Motor neuron (in vitro differentiated cells): ENCODE results near the gene PER2. TPM values are rescaled to one million over a fixed set of nuclear protein-coding genes. Genes with fewer than 3 reads are reported as not detected.

Source experiments
- ATAC-seq, 8 experiments: fragments of 200-7000 bp; cut with Tn5 transposase; replicated peaks in 6 of 8; 2 replicates each; pipeline ENCODE4 v1.8.0; 2021; ENCODE audit warnings: mild to moderate bottlenecking in 8 of 8, moderate library complexity in 8 of 8
- H3K27ac ChIP-seq, 2 donors: fragments of 250-450 bp; sonication (Bioruptor Pico); 2 replicates each; pipeline ENCODE4 v1.9.0; 2021; ENCODE audit warnings: antibody characterized with exemption in 2 of 2, mild to moderate bottlenecking in 2 of 2, moderate library complexity in 1 of 2
- H3K4me1 ChIP-seq, 2 donors: fragments of 250-450 bp; sonication (Bioruptor Pico); replicated peaks in 1 of 2; 2 replicates each; pipeline ENCODE4 v1.6.1; 2021; ENCODE audit warnings: antibody characterized with exemption in 2 of 2, mild to moderate bottlenecking in 2 of 2, moderate library complexity in 1 of 2
- H3K4me3 ChIP-seq, 5 donors: fragments of 250-450 bp; sonication (Bioruptor Pico); 2 replicates each; pipeline ENCODE4 v1.9.0; 2021; ENCODE audit warnings: antibody characterized with exemption in 5 of 5, mild to moderate bottlenecking in 5 of 5, moderate library complexity in 4 of 5
- WGBS, 10 experiments: fragments of 450-650 bp; shearing (Covaris generic); methylation state at CpG; one replicate each; pipeline ENCODE4 v1.0.0; 2022; 5-methylcytosine and 5-hydroxymethylcytosine counted together
- in situ Hi-C, 9 experiments: fragments of 400-800 bp; cut with MboI; loops; one replicate each; pipeline ENCODE4 v1.15.0; 2021; ENCODE audit warnings: low sequenced_read_pairs in 9 of 9, low pct_unique_long_range_greater_than_20kb in 2 of 9; ENCODE audit not compliant: unreplicated experiment in 9 of 9
- total RNA-seq, 8 experiments: library from RNA; unstranded; fragments of 300-600 nt; gene quantifications; 2 replicates each; pipeline versions ENCODE4 v1.2.3 to v1.2.4, GENCODE V29; 2022

The PER2 gene
- total RNA-seq, 8 experiments from 2014 or later, result 0.66 to 8.7 (median 5.3) TPM

- H3K4me1 ChIP-seq, result peaks cover 16 to 21% of the 10 kb centered on the region in 2 donors
- in situ Hi-C loops, result no loop called here
- no peak overlapping the region for H3K4me3 ChIP-seq
- H3K27ac ChIP-seq, result no peak overlapping the region
- WGBS, 10 experiments, result 77 to 100% (median 87%) methylated on average over 2 to 5 of the region's 5 CpGs; no CpG with 5 or more reads in 3 of the 10 experiments
- ATAC-seq, result no peak
These were observed 44.3 kb downstream of the PER2 start for GRCh38 chr2:238244151-238244550.

- in situ Hi-C loops, result no loop called here
- Histone ChIP-seq H3K27ac (no peak overlapping the region), H3K4me1 (peaks cover 20 to 26% of the 10 kb centered on the region in 2 donors), H3K4me3 (no peak overlapping the region)
- WGBS, 10 experiments, result 41 to 80% (median 60%) methylated on average over 2 to 8 of the region's 10 CpGs; no CpG with 5 or more reads in 3 of the 10 experiments
- no peak for ATAC-seq
These were observed 44.8 kb downstream of the PER2 start for GRCh38 chr2:238243496-238244076.

GRCh38 chr2:238242731-238243495, 45.5 kb downstream of the PER2 start:
- in situ Hi-C loops, result no loop called here
- 0 to 83% (median 46%) methylated on average over 1 to 4 of the region's 7 CpGs; no CpG with 5 or more reads in 1 of the 10 experiments for WGBS, 10 experiments
- H3K27ac ChIP-seq, result peak overlapping the region in 1 of 2 donors; percentile 41
- ATAC-seq, result peak in 3 of 8 experiments; percentile 19 to 59 (median 36)
- H3K4me1 ChIP-seq, result peaks cover 19 to 31% of the 10 kb centered on the region in 2 donors
- no peak overlapping the region for H3K4me3 ChIP-seq

GRCh38 chr2:238241970-238242369, 46.4 kb downstream of the PER2 start:
- H3K4me3 ChIP-seq, result no peak overlapping the region

GRCh38 chr2:238240757-238241711, 47.4 kb downstream of the PER2 start:
- in situ Hi-C loops, result no loop called here
- H3K4me3 ChIP-seq, result peak overlapping the region in 2 of 5 donors; percentile 63 to 67
- peak in 4 of 8 experiments; percentile 3 to 26 (median 10) for ATAC-seq
- H3K27ac ChIP-seq, result peak overlapping the region in 1 of 2 donors; percentile 79
- WGBS, 10 experiments, result 0% methylated on average over 1 of the region's 71 CpGs; no CpG with 5 or more reads in 9 of the 10 experiments
- H3K4me1 ChIP-seq, result peaks cover 21 to 36% of the 10 kb centered on the region in 2 donors

More at GRCh38 chr2:238241970-238242369, 46.4 kb downstream of the PER2 start:
- no peak overlapping the region for H3K27ac ChIP-seq
- no peak for ATAC-seq
- in situ Hi-C loops, result no loop called here
- 0 to 100% (median 80%) methylated on average over 1 to 2 of the region's 2 CpGs; no CpG with 5 or more reads in 3 of the 10 experiments for WGBS, 10 experiments
- H3K4me1 ChIP-seq, result peaks cover 21 to 36% of the 10 kb centered on the region in 2 donors

GRCh38 chr2:238239863-238240756, 48.3 kb downstream of the PER2 start, which contains the start of gene HES6:
TSS of gene HES6 (minus strand) at chr2:238240038. CDS start at chr2:238239905, 133 bp downstream.
- H3K4me1 ChIP-seq, result peaks cover 21 to 36% of the 10 kb centered on the region in 2 donors
- 0% methylated on average over 1 of the region's 105 CpGs; no CpG with 5 or more reads in 9 of the 10 experiments for WGBS, 10 experiments
- peak within 1 kb of the TSS; percentile 63 to 88 (median 75) for H3K4me3 ChIP-seq
- peak within 1 kb of the TSS; percentile 72 to 83 for H3K27ac ChIP-seq
- in situ Hi-C loops, result no loop called here
- ATAC-seq, result peak; percentile 68 to 90 (median 79)

GRCh38 chr2:238239543-238239862, 48.9 kb downstream of the PER2 start:
- Histone ChIP-seq H3K4me1 (peaks cover 21 to 38% of the 10 kb centered on the region in 2 donors), H3K27ac (peak overlapping the region; percentile 72 to 83), H3K4me3 (peak overlapping the region; percentile 63 to 88 (median 75))
- in situ Hi-C loops, result no loop called here
- ATAC-seq, result peak in 4 of 8 experiments; percentile 13 to 45 (median 32)
- no CpG with 5 or more reads among the region's 43 CpGs for WGBS, 10 experiments

GRCh38 chr2:238238766-238239542, 49.5 kb downstream of the PER2 start:
- peaks cover 21 to 39% of the 10 kb centered on the region in 2 donors for H3K4me1 ChIP-seq
- in situ Hi-C loops, result no loop called here
- peak overlapping the region; percentile 63 to 88 (median 75) for H3K4me3 ChIP-seq
- H3K27ac ChIP-seq, result peak overlapping the region; percentile 72 to 83
- 60% methylated on average over 1 of the region's 75 CpGs; no CpG with 5 or more reads in 9 of the 10 experiments for WGBS, 10 experiments
- ATAC-seq, result peak in 5 of 8 experiments; percentile 3 to 48 (median 46)

- WGBS, 10 experiments, result 0 to 100% (median 89%) methylated on average over 1 to 3 of the region's 5 CpGs; no CpG with 5 or more reads in 4 of the 10 experiments
- in situ Hi-C loops, result no loop called here
- Histone ChIP-seq H3K4me1 (peaks cover 18 to 35% of the 10 kb centered on the region in 2 donors), H3K27ac (no peak overlapping the region), H3K4me3 (peak overlapping the region in 1 of 5 donors; percentile 75)
- no peak for ATAC-seq
These were observed 50.1 kb downstream of the PER2 start for GRCh38 chr2:238238311-238238765.

- H3K4me1 ChIP-seq, result peaks cover 11 to 27% of the 10 kb centered on the region in 2 donors
- H3K27ac ChIP-seq, result no peak overlapping the region
- in situ Hi-C loops, result no loop called here
- no peak overlapping the region for H3K4me3 ChIP-seq
- ATAC-seq, result no peak
- 0 to 92% (median 87%) methylated on average over 1 to 3 of the region's 11 CpGs; no CpG with 5 or more reads in 4 of the 10 experiments for WGBS, 10 experiments
These were observed 50.8 kb downstream of the PER2 start for GRCh38 chr2:238237431-238238135.
